PC-9 (cell line): ENCODE data around the gene MAP3K4.

ENCODE experiments used
- CTCF ChIP-seq: fragments of 200-600 bp; sonication (generic); conservative IDR thresholded peaks from 2 replicates; pipeline ENCODE4 v1.6.1; 2017; ENCODE audit warnings: mixed run types, antibody characterized with exemption, mild to moderate bottlenecking, moderate library complexity
- EZH2 ChIP-seq: fragments of 200-600 bp; sonication (generic); IDR thresholded peaks from 2 replicates; pipeline ENCODE4 v1.8.0; 2017; ENCODE audit warnings: antibody characterized with exemption, low read depth

GRCh38 chr6:160975162-160975561 lies 16.4 kb upstream of the MAP3K4 start:
- TF ChIP-seq CTCF (no peak), EZH2 (no peak)
